Colonic mucosa (tissue), 4 donors: ENCODE measurements around the gene MAB21L3. TPM values are rescaled to one million over a fixed set of nuclear protein-coding genes. Genes with fewer than 3 reads are reported as not detected.

Experiments
- DNase-seq: peaks from one replicate; pipeline ENCODE4 v3.0.0-alpha.2; 2020
- H3K27ac ChIP-seq: fragments of 200-600 bp; one replicate; pipeline ENCODE4 v1.8.0; 2021
- H3K27me3 ChIP-seq: fragments of 200-600 bp; one replicate; pipeline ENCODE4 v1.8.0; 2021
- H3K36me3 ChIP-seq: fragments of 200-600 bp; one replicate; pipeline ENCODE4 v1.8.0; 2021
- H3K4me1 ChIP-seq: fragments of 200-600 bp; one replicate; pipeline ENCODE4 v1.8.0; 2021; ENCODE audit warnings: mild to moderate bottlenecking
- H3K4me3 ChIP-seq: fragments of 200-600 bp; one replicate; pipeline ENCODE4 v1.8.0; 2021
- H3K9ac ChIP-seq, 2 donors: one replicate each; pipeline ENCODE4 v1.7.0; 2013; ENCODE audit warnings: control low read depth in 2 of 2, low read depth in 2 of 2, low read length in 2 of 2
- H3K9me3 ChIP-seq: fragments of 200-600 bp; one replicate; pipeline ENCODE4 v1.8.0; 2021
- CTCF ChIP-seq: fragments of 200-600 bp; IDR thresholded peaks from one replicate; pipeline ENCODE4 v1.8.0; 2022; ENCODE audit warnings: antibody characterized with exemption, mild to moderate bottlenecking
- intact Hi-C: fragments of 100-400 bp; cut with DNase I; formaldehyde crosslinking; loops from one replicate; pipeline ENCODE4 v1.14.1; 2022
- total RNA-seq, 2 donors: library from RNA; stranded (reverse); fragmentation: NEBNext Ultra II Directional in 1 of 2; extraction: Animal tissue kit (Norgen Biotek cat#: 25700) in 1 of 2; gene quantifications; one replicate each; pipeline ENCODE4 v1.2.1, GENCODE V29; 2021
- donor health status: healthy.
- donor health status: DM: no; HTN: no; CAD: no.
- donor health status: DM: no; HTN: no; CAD: no.

The MAB21L3 gene
- total RNA-seq, 2 donors from 2014 or later: 3.9 to 4.5 TPM

GRCh38 chr1:116089870-116090269 lies 21.3 kb upstream of the MAB21L3 start:
- H3K9me3 ChIP-seq: no peaks in the 10 kb centered on the region
- no peaks in the 10 kb centered on the region for H3K4me1 ChIP-seq
- H3K27ac ChIP-seq: no peak overlapping the region
- no peak for DNase-seq
- H3K4me3 ChIP-seq: no peak overlapping the region
- no peak overlapping the region for H3K9ac ChIP-seq
- intact Hi-C loops: no loop called here
- TF ChIP-seq CTCF: no peak
- no peaks in the 10 kb centered on the region for H3K36me3 ChIP-seq
- no peaks in the 10 kb centered on the region for H3K27me3 ChIP-seq

- no peak for TF ChIP-seq CTCF
- Histone ChIP-seq H3K9me3 (no peaks in the 10 kb centered on the region), H3K27me3 (no peaks in the 10 kb centered on the region), H3K4me1 (no peaks in the 10 kb centered on the region), H3K36me3 (no peaks in the 10 kb centered on the region), H3K4me3 (no peak overlapping the region), H3K27ac (no peak overlapping the region), H3K9ac (no peak overlapping the region)
- intact Hi-C loops: no loop called here
- no peak for DNase-seq
These were observed 20.1 kb upstream of the MAB21L3 start for GRCh38 chr1:116091083-116091482.

- Histone ChIP-seq H3K27me3 (no peaks in the 10 kb centered on the region), H3K27ac (peak overlapping the region; percentile 24), H3K9me3 (no peaks in the 10 kb centered on the region), H3K9ac (no peak overlapping the region), H3K4me1 (no peaks in the 10 kb centered on the region), H3K36me3 (no peaks in the 10 kb centered on the region), H3K4me3 (no peak overlapping the region)
- intact Hi-C loops: no loop called here
- no peak for DNase-seq
- no peak for TF ChIP-seq CTCF
These were observed 18.3 kb upstream of the MAB21L3 start for GRCh38 chr1:116092752-116093489.

- Histone ChIP-seq H3K27me3 (no peaks in the 10 kb centered on the region), H3K4me1 (no peaks in the 10 kb centered on the region), H3K27ac (no peak overlapping the region), H3K4me3 (no peak overlapping the region), H3K9me3 (no peaks in the 10 kb centered on the region), H3K9ac (no peak overlapping the region), H3K36me3 (no peaks in the 10 kb centered on the region)
- no peak for DNase-seq
- intact Hi-C loops: no loop called here
- TF ChIP-seq CTCF: no peak
These were observed 16.2 kb upstream of the MAB21L3 start for GRCh38 chr1:116095027-116095426.

GRCh38 chr1:116096013-116096618 lies 15.1 kb upstream of the MAB21L3 start:
- no peaks in the 10 kb centered on the region for H3K4me1 ChIP-seq
- no peak overlapping the region for H3K9ac ChIP-seq
- no peak overlapping the region for H3K4me3 ChIP-seq
- H3K27me3 ChIP-seq: no peaks in the 10 kb centered on the region
- DNase-seq: no peak
- no peak for TF ChIP-seq CTCF
- no peaks in the 10 kb centered on the region for H3K36me3 ChIP-seq
- H3K27ac ChIP-seq: no peak overlapping the region
- intact Hi-C loops: no loop called here
- H3K9me3 ChIP-seq: no peaks in the 10 kb centered on the region
